Breast epithelium (tissue), 3 donors: Measurements from ENCODE around the gene MED10.

Source experiments
- CTCF ChIP-seq, 3 donors: fragments of 450-650 bp; IDR thresholded peaks; one replicate each; pipeline ENCODE4 v1.5.1; 2016 to 2017; ENCODE audit warnings: antibody characterized with exemption in 3 of 3, mild to moderate bottlenecking in 3 of 3, moderate library complexity in 3 of 3
- POLR2AphosphoS5 ChIP-seq, 3 donors: sonication (generic); formaldehyde crosslinking; IDR thresholded peaks; one replicate each; pipeline ENCODE4 v1.6.1; 2017; ENCODE audit warnings: antibody characterized with exemption in 3 of 3

GRCh38 chr5:6386271-6386670 is 7.9 kb upstream of the MED10 start:
- TF ChIP-seq POLR2AphosphoS5 (IDR thresholded peaks at IDR 0.05) = no peak
- no peak for TF ChIP-seq CTCF (IDR thresholded peaks at IDR 0.05)
